BJ (cell line): Measurements from ENCODE around the gene GNB1. TPM values are rescaled to one million over a fixed set of nuclear protein-coding genes. Genes with fewer than 3 reads are reported as not detected.
A peak's percentile ranks its signal among the peaks of the same experiment; 100 is the strongest.
"Not testable (repeated sequence)": the region's sequence is repeated elsewhere in the genome, so short reads cannot be mapped to it uniquely, and the experiment has no call there.

Experiments
- CTCF ChIA-PET: fragments of 350-600 bp; formaldehyde crosslinking; extraction: SDS; loops from one replicate; lab custom pipeline; 2021; ENCODE audit warnings: antibody characterized with exemption, inconsistent platforms; lab: Yijun Ruan, JAX
- POLR2A ChIA-PET: fragments of 300-600 bp; sonication (Branson Sonifier 250); formaldehyde crosslinking; extraction: SDS; loops from one replicate; lab custom pipeline; 2021; ENCODE audit warnings: antibody characterized with exemption; lab: Charles Lee
- DNase-seq: peaks from one replicate; pipeline ENCODE4 v3.0.0-alpha.2; 2011; ENCODE audit warnings: low read depth
- H3K27me3 ChIP-seq: 2 replicates; pipeline ENCODE4 v1.6.0; 2011; ENCODE audit warnings: low read length; ENCODE audit not compliant: control insufficient read depth, insufficient read depth
- H3K36me3 ChIP-seq: 2 replicates; pipeline ENCODE4 v1.5.1; 2011; ENCODE audit warnings: low read length; ENCODE audit not compliant: control insufficient read depth, insufficient read depth
- H3K4me3 ChIP-seq: 2 replicates; pipeline ENCODE4 v1.5.1; 2011; ENCODE audit warnings: low read depth, mild to moderate bottlenecking, control low read depth, low read length
- polyA plus RNA-seq: library from polyadenylated mRNA; depleted of rRNA; stranded (reverse); fragments of >200 nt; gene quantifications from 2 replicates; pipeline ENCODE4 v1.2.3, GENCODE V29; 2011
- TF ChIP-seq, protein P1 (sequence below): IDR thresholded peaks from 2 replicates; pipeline ENCODE4 v1.5.1; 2011; ENCODE audit warnings: low read depth, mild to moderate bottlenecking, control low read depth, inconsistent platforms, low read length, moderate library complexity; ENCODE audit not compliant: insufficient read depth

Gene GNB1
- polyA plus RNA-seq, 1 experiment, result 566 TPM

DNA sequence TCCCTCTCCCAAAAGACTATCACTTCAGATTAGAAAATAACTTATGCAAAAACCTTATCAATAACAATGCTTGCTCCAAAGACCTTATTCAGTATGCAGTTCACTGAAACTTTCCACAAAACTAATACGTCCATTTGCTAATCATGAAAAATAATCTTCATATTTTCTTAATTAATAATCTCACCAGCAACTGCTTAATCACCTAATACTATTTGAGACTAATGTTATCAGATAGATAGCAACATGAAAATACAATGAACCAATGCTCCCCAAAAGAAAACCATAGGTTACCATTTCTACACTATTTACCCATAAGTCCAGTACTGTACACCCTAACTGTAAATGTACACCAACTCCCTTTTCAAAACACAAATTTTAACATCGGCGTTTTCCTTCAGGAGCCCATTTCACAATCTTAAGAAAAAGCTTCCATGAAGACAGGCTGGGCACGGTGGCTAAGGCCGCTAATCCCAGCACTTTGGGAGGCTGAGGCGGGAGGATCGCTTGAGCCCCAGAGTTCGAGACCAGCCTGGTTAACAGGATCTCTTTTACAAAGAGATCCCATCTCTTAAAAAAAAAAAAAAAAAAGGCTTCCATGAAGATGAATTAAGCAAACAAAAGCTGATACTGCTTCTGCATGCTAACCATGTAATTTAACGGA lies 1.7 kb downstream of the GNB1 start:
- CTCF ChIA-PET, result interaction anchor here (1.0 to 1.3 kb wide), 3 partner anchors 12 to 46 kb away, joined by 3 read pairs; no protein-coding TSS in a partner anchor
- Histone ChIP-seq H3K4me3 (peak overlapping the region; percentile 89), H3K36me3 (no peaks in the 10 kb centered on the region), H3K27me3 (no peaks in the 10 kb centered on the region)
- POLR2A ChIA-PET, result no interaction called here
- TF ChIP-seq, protein P1, sequence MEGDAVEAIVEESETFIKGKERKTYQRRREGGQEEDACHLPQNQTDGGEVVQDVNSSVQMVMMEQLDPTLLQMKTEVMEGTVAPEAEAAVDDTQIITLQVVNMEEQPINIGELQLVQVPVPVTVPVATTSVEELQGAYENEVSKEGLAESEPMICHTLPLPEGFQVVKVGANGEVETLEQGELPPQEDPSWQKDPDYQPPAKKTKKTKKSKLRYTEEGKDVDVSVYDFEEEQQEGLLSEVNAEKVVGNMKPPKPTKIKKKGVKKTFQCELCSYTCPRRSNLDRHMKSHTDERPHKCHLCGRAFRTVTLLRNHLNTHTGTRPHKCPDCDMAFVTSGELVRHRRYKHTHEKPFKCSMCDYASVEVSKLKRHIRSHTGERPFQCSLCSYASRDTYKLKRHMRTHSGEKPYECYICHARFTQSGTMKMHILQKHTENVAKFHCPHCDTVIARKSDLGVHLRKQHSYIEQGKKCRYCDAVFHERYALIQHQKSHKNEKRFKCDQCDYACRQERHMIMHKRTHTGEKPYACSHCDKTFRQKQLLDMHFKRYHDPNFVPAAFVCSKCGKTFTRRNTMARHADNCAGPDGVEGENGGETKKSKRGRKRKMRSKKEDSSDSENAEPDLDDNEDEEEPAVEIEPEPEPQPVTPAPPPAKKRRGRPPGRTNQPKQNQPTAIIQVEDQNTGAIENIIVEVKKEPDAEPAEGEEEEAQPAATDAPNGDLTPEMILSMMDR, result no peak
- no peak for DNase-seq

DNA sequence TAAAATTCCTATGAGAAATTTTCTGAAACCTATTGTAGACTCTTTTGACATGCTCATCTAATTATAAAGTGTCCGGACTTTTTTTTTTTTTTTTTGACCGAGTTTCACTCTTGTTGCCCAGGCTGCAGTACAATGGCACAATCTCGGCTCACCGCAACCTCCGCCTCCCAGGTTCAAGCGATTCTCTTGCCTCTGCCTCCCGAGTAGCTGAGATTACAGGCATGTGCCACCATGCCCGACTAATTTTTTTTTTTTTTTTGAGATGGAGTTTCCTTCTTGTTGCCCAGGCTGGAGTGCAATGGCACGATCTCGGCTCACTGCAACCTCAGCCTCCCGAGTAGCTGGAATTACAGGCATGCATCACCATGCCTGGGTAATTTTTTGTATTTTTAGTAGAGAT lies 7.0 kb downstream of the GNB1 start:
- H3K27me3 ChIP-seq, DNase-seq, H3K4me3 ChIP-seq, H3K36me3 ChIP-seq, POLR2A ChIA-PET: not testable (repeated sequence)
- CTCF ChIA-PET, result interaction anchor here (0.6 to 1.0 kb wide), 2 partner anchors 12 to 99 kb away, joined by 3 to 4 read pairs; no protein-coding TSS in a partner anchor

DNA sequence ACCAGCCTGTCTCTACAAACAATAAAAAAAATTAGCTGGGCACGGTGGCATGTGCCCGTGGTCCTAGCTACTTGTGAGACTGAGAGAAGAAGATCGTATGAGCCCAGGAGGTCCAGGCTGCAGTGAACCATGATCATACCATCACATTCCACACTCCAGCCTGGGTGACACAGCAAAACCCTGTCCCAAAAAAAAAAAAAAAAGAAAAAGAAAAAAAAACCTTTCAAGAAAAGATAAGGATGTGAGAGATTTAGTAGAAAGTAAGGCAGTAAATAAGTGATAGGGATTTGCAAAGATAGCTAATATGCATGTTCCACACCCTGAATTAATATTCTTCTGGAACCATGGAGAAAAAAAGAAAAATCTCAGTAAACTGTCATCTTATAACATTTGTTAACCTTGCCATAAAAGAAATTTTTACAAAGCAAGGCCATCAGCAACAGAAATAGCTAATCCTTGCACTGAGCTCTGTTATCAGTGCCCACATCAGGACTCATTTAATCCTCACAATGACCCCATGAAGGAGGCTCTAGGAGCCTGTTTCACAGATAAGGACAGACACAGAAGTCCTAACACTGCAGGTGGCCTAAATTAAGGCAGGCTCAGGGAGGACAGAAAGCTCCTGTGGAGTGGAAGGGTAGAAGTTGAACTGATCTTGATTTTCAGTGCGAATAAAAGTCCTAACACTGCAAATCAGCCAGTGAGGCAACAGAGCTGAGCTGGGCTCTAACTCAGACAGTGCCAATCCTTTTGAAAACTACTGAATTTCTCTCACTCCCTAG lies 7.6 kb downstream of the GNB1 start:
- ChIA-PET CTCF (interaction anchor here (0.6 to 1.3 kb wide), 3 partner anchors 12 to 99 kb away, joined by 3 to 4 read pairs (median 3); no protein-coding TSS in a partner anchor), POLR2A (no interaction called here)
- Histone ChIP-seq H3K36me3 (no peaks in the 10 kb centered on the region), H3K4me3 (no peak overlapping the region), H3K27me3 (no peaks in the 10 kb centered on the region)
- TF ChIP-seq, protein P1, result no peak
- no peak for DNase-seq

DNA sequence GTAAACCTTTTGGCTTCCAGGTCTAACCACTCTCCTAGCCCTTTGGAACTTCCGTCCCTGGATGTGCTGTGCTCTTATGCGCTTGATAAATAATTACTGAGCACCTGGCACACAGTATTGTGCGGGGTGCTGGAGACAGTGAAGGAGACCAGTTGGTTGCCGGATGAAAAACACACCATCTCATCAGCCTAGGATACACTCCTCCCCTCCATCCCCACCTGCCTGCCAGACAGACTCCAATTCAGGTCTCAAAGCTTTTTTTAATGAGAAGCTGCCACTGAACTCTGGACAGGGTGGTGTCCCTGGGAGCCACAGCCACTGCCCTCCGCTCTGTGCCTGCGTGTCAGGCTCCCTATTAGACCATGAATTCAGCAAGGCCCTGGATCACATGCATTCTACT lies 9.2 kb downstream of the GNB1 start:
- TF ChIP-seq, protein P1, result no peak
- H3K36me3 ChIP-seq, result no peaks in the 10 kb centered on the region
- DNase-seq, result no peak
- no peak overlapping the region for H3K4me3 ChIP-seq
- H3K27me3 ChIP-seq, result no peaks in the 10 kb centered on the region
- ChIA-PET CTCF (interaction anchor here (1.3 kb wide), 1 partner anchor 27 kb away, joined by 3 read pairs; no protein-coding TSS in a partner anchor), POLR2A (no interaction called here)

DNA sequence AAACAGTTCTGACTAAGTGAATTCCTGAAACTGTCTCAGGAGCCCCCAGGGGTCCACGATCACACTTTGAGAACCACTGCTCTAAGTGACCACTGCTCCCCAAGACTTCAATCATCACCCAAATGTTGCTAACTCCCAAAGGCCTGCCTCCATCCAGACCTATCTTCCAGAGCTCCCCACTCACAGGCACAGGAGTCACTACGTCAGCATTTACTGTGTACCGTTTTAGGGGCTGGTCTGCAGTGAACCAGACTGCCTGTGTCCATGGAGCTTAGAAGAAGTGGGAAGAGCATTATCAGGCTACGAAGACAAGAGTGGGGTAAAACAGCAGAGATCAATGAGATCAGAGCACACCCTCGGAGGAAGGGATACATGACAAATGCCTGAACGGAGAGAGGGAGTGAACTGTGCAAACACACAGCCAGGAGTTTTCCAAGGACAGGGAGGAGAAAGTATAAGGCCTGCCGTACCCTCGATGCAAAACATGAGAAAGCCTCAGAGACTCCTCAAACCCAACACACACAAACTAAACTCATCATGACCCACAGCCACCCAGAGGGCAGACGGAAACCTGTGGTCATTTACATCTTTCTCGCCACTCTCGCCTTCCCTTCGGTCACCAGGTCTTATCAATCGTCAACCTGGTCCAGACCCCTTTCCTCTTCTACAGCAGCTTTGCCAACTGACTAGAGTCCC lies 10.1 kb downstream of the GNB1 start:
- DNase-seq, result no peak
- TF ChIP-seq, protein P1, result no peak
- no peak overlapping the region for H3K4me3 ChIP-seq
- ChIA-PET CTCF (interaction anchor here (0.7 kb wide), 1 partner anchor 11 kb away, joined by 3 read pairs; no protein-coding TSS in a partner anchor), POLR2A (no interaction called here)
- no peaks in the 10 kb centered on the region for H3K27me3 ChIP-seq
- H3K36me3 ChIP-seq, result 0 out of 2 replicates have a peak, but pooled peaks cover 1% of the 10 kb centered on the region
